Tibial nerve (tissue), 4 donors: ENCODE data around the gene KLC1. TPM values are rescaled to one million over a fixed set of nuclear protein-coding genes. Genes with fewer than 3 reads are reported as not detected.

Experiments
- DNase-seq, 2 donors: peaks; one replicate each; pipeline ENCODE4 v3.0.0-alpha.2; 2019; ENCODE audit warnings: low spot score in 2 of 2
- H3K27ac ChIP-seq, 4 donors: fragments of 200-600 bp; sonication (generic) in 3 of 4; one replicate each; pipeline ENCODE4 v1.5.1; 2017 to 2019; ENCODE audit warnings: mild to moderate bottlenecking in 1 of 4
- H3K27me3 ChIP-seq, 2 donors: fragments of 200-600 bp; sonication (generic) in 1 of 2; one replicate each; pipeline versions ENCODE4 v1.5.1 to v1.6.0; 2017 to 2019
- H3K36me3 ChIP-seq, 3 donors: fragments of 200-600 bp; sonication (generic); one replicate each; pipeline ENCODE4 v1.5.1; 2018 to 2019
- H3K4me1 ChIP-seq, 4 donors: fragments of 200-600 bp; sonication (generic) in 3 of 4; one replicate each; pipeline ENCODE4 v1.5.1; 2017 to 2019
- H3K4me3 ChIP-seq, 4 donors: fragments of 200-600 bp; sonication (generic) in 3 of 4; one replicate each; pipeline ENCODE4 v1.5.1; 2017 to 2019; ENCODE audit warnings: mild to moderate bottlenecking in 1 of 4, moderate library complexity in 1 of 4
- H3K9me3 ChIP-seq, 4 donors: fragments of 200-600 bp; sonication (generic) in 3 of 4; one replicate each; pipeline ENCODE4 v1.5.1; 2017 to 2019
- CTCF ChIP-seq, 5 experiments: fragments of 200-600 bp in 3 of 5; fragments of 450-650 bp in 2 of 5; sonication (generic) in 3 of 5; IDR thresholded peaks; one replicate each; pipeline ENCODE4 v1.5.1; 2016 to 2019; ENCODE audit warnings: antibody characterized with exemption in 5 of 5, mild to moderate bottlenecking in 3 of 5, moderate library complexity in 2 of 5
- EP300 ChIP-seq, 2 donors: sonication (generic); formaldehyde crosslinking; IDR thresholded peaks; one replicate each; pipeline ENCODE4 v1.6.1; 2017; ENCODE audit warnings: antibody characterized with exemption in 2 of 2, mild to moderate bottlenecking in 1 of 2
- POLR2A ChIP-seq, 2 donors: fragments of 450-650 bp; IDR thresholded peaks; one replicate each; pipeline ENCODE4 v1.6.1; 2017; ENCODE audit warnings: antibody characterized with exemption in 2 of 2, mild to moderate bottlenecking in 2 of 2, moderate library complexity in 2 of 2
- WGBS, 2 donors: methylation state at CpG; one replicate each; pipeline ENCODE4 v1.1.5; 2018; 5-methylcytosine and 5-hydroxymethylcytosine counted together
- total RNA-seq, 4 donors: library from RNA; depleted of rRNA; stranded (reverse); fragments of >200 nt; gene quantifications; one replicate each; pipeline ENCODE4 v1.1.0, GENCODE V29; 2016

The KLC1 gene
- total RNA-seq, 4 donors from 2014 or later = 402 to 561 (median 495) TPM

- Histone ChIP-seq H3K4me1 (peaks cover 0 to 9% (median 0%) of the 10 kb centered on the region in 4 donors), H3K9me3 (no peaks in the 10 kb centered on the region), H3K4me3 (no peak overlapping the region), H3K36me3 (peaks cover 6 to 95% (median 13%) of the 10 kb centered on the region in 3 donors), H3K27me3 (no peaks in the 10 kb centered on the region), H3K27ac (no peak overlapping the region)
- 77 to 80% methylated on average over 15 of the region's 15 CpGs for WGBS, 2 donors
- no peak for DNase-seq
- TF ChIP-seq CTCF (IDR thresholded peaks at IDR 0.05) (no peak), EP300 (IDR thresholded peaks at IDR 0.05) (no peak), POLR2A (IDR thresholded peaks at IDR 0.05) (no peak)
Observed at GRCh38 chr14:103683139-103683538, 54.1 kb downstream of the KLC1 start.

- no peak overlapping the region for H3K27ac ChIP-seq
- no peak overlapping the region for H3K4me3 ChIP-seq
- peaks cover 0 to 18% (median 2%) of the 10 kb centered on the region in 4 donors for H3K4me1 ChIP-seq
- H3K9me3 ChIP-seq = no peaks in the 10 kb centered on the region
- DNase-seq = no peak
- TF ChIP-seq CTCF (IDR thresholded peaks at IDR 0.05) = no peak
- no peak for TF ChIP-seq POLR2A (IDR thresholded peaks at IDR 0.05)
- TF ChIP-seq EP300 (IDR thresholded peaks at IDR 0.05) = no peak
- H3K27me3 ChIP-seq = no peaks in the 10 kb centered on the region
- 82 to 85% methylated on average over 6 of the region's 6 CpGs for WGBS, 2 donors
- H3K36me3 ChIP-seq = peaks cover 5 to 88% (median 13%) of the 10 kb centered on the region in 3 donors
Observed at GRCh38 chr14:103684471-103684870, 55.5 kb downstream of the KLC1 start.

DNA sequence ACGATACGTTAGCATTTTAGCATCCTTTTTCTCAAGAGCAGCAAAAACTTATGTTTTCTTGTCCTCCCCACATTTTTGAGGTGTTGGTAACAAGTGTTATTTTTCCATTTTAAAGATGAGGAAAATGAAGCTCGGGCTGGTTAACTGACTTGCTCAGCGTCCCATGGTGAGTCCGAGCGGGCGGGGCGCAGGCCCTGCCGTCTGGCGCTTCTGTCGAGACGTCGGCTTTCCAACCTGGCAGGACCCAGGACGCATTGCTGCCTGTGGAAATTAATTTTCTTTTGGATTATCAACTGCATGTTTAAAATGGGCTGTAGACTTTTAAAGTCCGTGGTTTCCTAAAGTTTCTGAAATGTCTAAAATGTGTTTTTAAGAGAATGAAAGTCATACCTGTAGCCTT is 55.9 kb downstream of the KLC1 start:
- no peak overlapping the region for H3K27ac ChIP-seq

DNA sequence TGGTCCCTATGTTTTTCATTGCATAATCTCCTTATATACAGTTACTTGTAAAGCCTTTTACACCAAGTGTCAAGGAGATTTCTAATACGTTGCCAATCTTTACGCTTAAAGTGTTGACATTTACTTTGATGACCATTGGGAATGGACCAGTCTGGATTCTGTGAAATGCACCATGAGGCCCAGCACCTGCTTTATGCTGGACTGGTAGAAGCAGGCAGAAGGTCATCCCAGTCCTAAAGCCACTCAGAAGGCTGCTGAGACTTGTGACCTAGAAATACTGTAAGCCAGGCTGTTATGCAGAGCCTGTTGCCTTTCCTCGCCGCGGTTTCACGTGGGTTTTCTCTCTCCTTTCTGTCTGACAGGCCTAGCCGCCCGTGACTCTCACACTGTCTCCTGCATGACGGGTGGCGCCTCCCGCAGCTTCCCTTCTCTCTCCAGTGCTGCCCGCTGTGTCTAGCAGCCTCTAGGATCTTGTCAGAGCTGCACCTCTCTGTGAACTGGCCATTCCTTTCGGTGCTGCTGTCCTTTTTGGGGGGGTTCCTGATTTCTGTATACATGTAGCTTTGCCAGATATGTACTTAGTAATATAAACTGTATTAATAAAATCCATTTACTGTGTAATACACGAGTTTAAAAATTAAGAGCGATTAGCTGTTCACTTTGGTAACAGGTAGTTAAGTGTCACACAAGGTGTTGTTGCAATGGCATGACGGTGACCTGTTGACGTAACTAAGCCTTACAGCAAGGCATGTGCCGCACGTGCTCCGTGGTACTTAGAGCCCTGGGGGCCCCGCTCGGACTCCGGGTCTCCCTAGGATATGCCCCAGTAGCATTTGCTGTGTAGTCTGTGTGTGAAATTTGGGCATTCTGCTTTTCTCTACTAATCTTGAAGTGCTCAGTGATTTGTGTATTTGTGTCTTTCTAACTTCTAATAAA is 56.5 kb downstream of the KLC1 start:
- DNase-seq = no peak
- Histone ChIP-seq H3K36me3 (peaks cover 0 to 85% (median 10%) of the 10 kb centered on the region in 3 donors), H3K27me3 (no peaks in the 10 kb centered on the region), H3K27ac (no peak overlapping the region), H3K9me3 (no peaks in the 10 kb centered on the region), H3K4me1 (peaks cover 0 to 23% (median 2%) of the 10 kb centered on the region in 4 donors), H3K4me3 (no peak overlapping the region)
- no peak for TF ChIP-seq POLR2A (IDR thresholded peaks at IDR 0.05)
- TF ChIP-seq EP300 (IDR thresholded peaks at IDR 0.05) = no peak
- TF ChIP-seq CTCF (IDR thresholded peaks at IDR 0.05) = no peak
- WGBS, 2 donors = 87% methylated on average over 23 of the region's 23 CpGs

More for the DNA sequence above, 55.9 kb downstream of the KLC1 start:
- WGBS, 2 donors = 88 to 89% methylated on average over 15 of the region's 15 CpGs
- peaks cover 0 to 18% (median 2%) of the 10 kb centered on the region in 4 donors for H3K4me1 ChIP-seq
- no peak for TF ChIP-seq EP300 (IDR thresholded peaks at IDR 0.05)
- no peak for TF ChIP-seq CTCF (IDR thresholded peaks at IDR 0.05)
- no peak for TF ChIP-seq POLR2A (IDR thresholded peaks at IDR 0.05)
- H3K36me3 ChIP-seq = peaks cover 3 to 85% (median 13%) of the 10 kb centered on the region in 3 donors
- no peaks in the 10 kb centered on the region for H3K9me3 ChIP-seq
- no peak for DNase-seq
- H3K27me3 ChIP-seq = no peaks in the 10 kb centered on the region
- no peak overlapping the region for H3K4me3 ChIP-seq
